Tibial nerve (tissue), 3 donors: ENCODE measurements around the gene UBR4.

Source experiments
- CTCF ChIP-seq, 5 experiments: fragments of 200-600 bp in 3 of 5; fragments of 450-650 bp in 2 of 5; sonication (generic) in 3 of 5; IDR thresholded peaks; one replicate each; pipeline ENCODE4 v1.5.1; 2016 to 2019; ENCODE audit warnings: antibody characterized with exemption in 5 of 5, mild to moderate bottlenecking in 3 of 5, moderate library complexity in 2 of 5
- POLR2A ChIP-seq, 2 donors: fragments of 450-650 bp; IDR thresholded peaks; one replicate each; pipeline ENCODE4 v1.6.1; 2017; ENCODE audit warnings: antibody characterized with exemption in 2 of 2, mild to moderate bottlenecking in 2 of 2, moderate library complexity in 2 of 2

- no peak for TF ChIP-seq CTCF (IDR thresholded peaks at IDR 0.05)
- TF ChIP-seq POLR2A (IDR thresholded peaks at IDR 0.05), result no peak
These were observed 10.2 kb upstream of the UBR4 start for GRCh38 chr1:19220080-19220846.
